ENCODE data around the gene MRPL22.
"Not testable (repeated sequence)": the region's sequence is repeated elsewhere in the genome, so short reads cannot be mapped to it uniquely, and the experiment has no call there.

MRPL22 gene

DNA sequence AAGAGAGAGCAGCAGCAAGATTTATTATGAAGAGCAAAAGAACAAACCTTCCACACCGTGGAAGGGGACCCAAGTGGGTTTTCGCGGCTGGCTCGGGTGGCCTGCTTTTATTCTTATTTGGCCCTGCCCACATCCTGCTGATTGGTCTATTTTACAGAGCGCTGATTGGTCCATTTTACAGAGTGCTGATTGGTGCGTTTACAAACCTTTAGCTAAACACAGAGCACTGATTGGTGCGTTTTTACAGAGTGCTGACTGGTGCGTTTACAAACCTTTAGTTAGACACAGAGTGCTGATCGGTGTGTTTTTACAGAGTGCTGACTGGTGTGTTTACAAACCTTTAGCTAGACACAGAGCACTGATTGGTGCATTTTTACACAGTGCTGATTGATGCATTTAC lies 35.2 kb downstream of the MRPL22 start:
- not testable (repeated sequence) for H2BK15ac ChIP-seq (ENCODE audit: low read depth, poor library complexity, severe bottlenecking); H4K8ac ChIP-seq (ENCODE audit: low read length); H2BK12ac ChIP-seq (ENCODE audit: low read length in 2 of 2); H2BK5ac ChIP-seq (ENCODE audit: low read depth, low read length, poor library complexity, severe bottlenecking); H3K18ac ChIP-seq (ENCODE audit: low read depth in 1 of 2, low read length in 2 of 2); H2BK120ac ChIP-seq (ENCODE audit: low read depth, low read length); H3K14ac ChIP-seq (ENCODE audit: low read length in 2 of 2); H3K9ac ChIP-seq (ENCODE audit: low read length); H3K23ac ChIP-seq (ENCODE audit: low read length in 2 of 2); DNase-seq; H3K4ac ChIP-seq (ENCODE audit: low read depth in 1 of 2, low read length in 2 of 2); H3K27ac ChIP-seq (ENCODE audit: low read length, poor library complexity, severe bottlenecking); H3K4me2 ChIP-seq (ENCODE audit: low read length, poor library complexity, severe bottlenecking); H3K36me3 ChIP-seq (ENCODE audit: control insufficient read depth in 1 of 2, insufficient read depth in 2 of 2, low read depth in 1 of 2, low read length in 2 of 2); H2AFZ ChIP-seq (ENCODE audit: low read depth, low read length); H3K27me3 ChIP-seq (ENCODE audit: control insufficient read depth in 1 of 2, insufficient read depth in 1 of 2, low read length in 2 of 2); H3K9me3 ChIP-seq (ENCODE audit: control insufficient read depth, low read length); H3K4me3 ChIP-seq (ENCODE audit: insufficient read depth in 1 of 2, low read depth in 1 of 2, low read length in 2 of 2); H3K4me1 ChIP-seq (ENCODE audit: control insufficient read depth, insufficient read depth, low read depth, low read length); H3K79me1 ChIP-seq (replicated peaks; ENCODE audit: low read length, poor library complexity, severe bottlenecking); H2AK5ac ChIP-seq (ENCODE audit: low read length, severe bottlenecking); H4K91ac ChIP-seq (ENCODE audit: low read length)
- WGBS, result 99% methylated on average over 9 of the region's 9 CpGs

DNA sequence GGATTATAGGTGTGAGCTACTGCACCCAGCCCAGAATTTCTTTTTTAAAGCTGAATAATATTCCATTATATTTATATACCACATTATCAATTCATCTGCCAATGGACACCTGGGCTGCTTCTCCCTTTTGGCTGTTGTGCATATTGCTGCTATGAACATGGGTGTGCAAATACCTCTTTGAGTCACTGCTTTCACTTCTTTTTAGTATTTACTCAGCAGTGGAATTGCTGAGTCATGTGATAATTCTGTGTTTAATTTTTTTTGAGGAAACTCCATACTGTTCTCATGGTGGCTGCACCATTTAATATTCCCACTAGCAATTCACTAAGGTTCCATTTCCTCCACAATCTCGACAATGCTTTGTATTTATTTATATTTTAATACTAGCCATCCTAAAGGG lies 36.5 kb downstream of the MRPL22 start:
- Histone ChIP-seq H3K4me3 (ENCODE audit: insufficient read depth in 1 of 2, low read depth in 1 of 2, low read length in 2 of 2) (no peak overlapping the region), H3K18ac (ENCODE audit: low read depth in 1 of 2, low read length in 2 of 2) (no peak overlapping the region), H3K4me1 (ENCODE audit: control insufficient read depth, insufficient read depth, low read depth, low read length) (no peaks in the 10 kb centered on the region), H2BK15ac (ENCODE audit: low read depth, poor library complexity, severe bottlenecking) (no peak overlapping the region), H2BK5ac (ENCODE audit: low read depth, low read length, poor library complexity, severe bottlenecking) (no peak overlapping the region), H3K14ac (ENCODE audit: low read length in 2 of 2) (no peak overlapping the region), H3K23ac (ENCODE audit: low read length in 2 of 2) (no peak overlapping the region), H3K27me3 (ENCODE audit: control insufficient read depth in 1 of 2, insufficient read depth in 1 of 2, low read length in 2 of 2) (no peaks in the 10 kb centered on the region), H2AFZ (ENCODE audit: low read depth, low read length) (no peak overlapping the region), H2AK5ac (ENCODE audit: low read length, severe bottlenecking) (no peak overlapping the region), H3K4ac (ENCODE audit: low read depth in 1 of 2, low read length in 2 of 2) (no peak overlapping the region), H2BK12ac (ENCODE audit: low read length in 2 of 2) (no peak overlapping the region), H3K79me1 (replicated peaks; ENCODE audit: low read length, poor library complexity, severe bottlenecking) (no peaks in the 10 kb centered on the region), H3K36me3 (ENCODE audit: control insufficient read depth in 1 of 2, insufficient read depth in 2 of 2, low read depth in 1 of 2, low read length in 2 of 2) (peaks cover 4 to 9% of the 10 kb centered on the region in 2 experiments), H3K9ac (ENCODE audit: low read length) (no peak overlapping the region), H3K4me2 (ENCODE audit: low read length, poor library complexity, severe bottlenecking) (no peak overlapping the region), H3K9me3 (ENCODE audit: control insufficient read depth, low read length) (no peaks in the 10 kb centered on the region), H4K91ac (ENCODE audit: low read length) (no peak overlapping the region), H3K27ac (ENCODE audit: low read length, poor library complexity, severe bottlenecking) (no peak overlapping the region), H4K8ac (ENCODE audit: low read length) (no peak overlapping the region), H2BK120ac (ENCODE audit: low read depth, low read length) (no peak overlapping the region)
- no peak for DNase-seq
- no CpG with 5 or more reads among the region's 1 CpG for WGBS

DNA sequence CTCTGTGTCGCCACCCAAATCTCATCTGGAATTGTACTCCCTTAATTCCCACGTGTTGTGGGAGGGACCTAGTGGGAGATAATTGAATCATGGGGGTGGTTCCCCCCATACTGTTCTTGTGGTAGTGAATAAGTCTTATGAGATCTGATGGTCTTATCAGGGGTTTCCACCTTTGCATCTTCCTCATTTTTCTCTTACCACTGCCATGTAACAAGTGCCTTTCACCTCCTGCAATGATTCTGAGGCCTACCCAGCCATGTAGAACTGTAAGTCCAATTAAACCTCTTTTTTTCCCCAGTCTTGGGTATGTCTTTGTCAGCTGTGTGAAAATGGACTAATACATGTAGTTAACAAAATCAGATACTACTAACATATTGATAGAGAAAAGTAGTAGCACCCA lies 37.4 kb downstream of the MRPL22 start:
- not testable (repeated sequence) for H2BK15ac ChIP-seq (ENCODE audit: low read depth, poor library complexity, severe bottlenecking); H3K18ac ChIP-seq (ENCODE audit: low read depth in 1 of 2, low read length in 2 of 2); H2AFZ ChIP-seq (ENCODE audit: low read depth, low read length); H2BK120ac ChIP-seq (ENCODE audit: low read depth, low read length); H3K4ac ChIP-seq (ENCODE audit: low read depth in 1 of 2, low read length in 2 of 2); H4K8ac ChIP-seq (ENCODE audit: low read length); H3K79me1 ChIP-seq (replicated peaks; ENCODE audit: low read length, poor library complexity, severe bottlenecking); H3K36me3 ChIP-seq (ENCODE audit: control insufficient read depth in 1 of 2, insufficient read depth in 2 of 2, low read depth in 1 of 2, low read length in 2 of 2); H4K91ac ChIP-seq (ENCODE audit: low read length); H3K9ac ChIP-seq (ENCODE audit: low read length); H3K4me1 ChIP-seq (ENCODE audit: control insufficient read depth, insufficient read depth, low read depth, low read length); H3K4me2 ChIP-seq (ENCODE audit: low read length, poor library complexity, severe bottlenecking); H2BK12ac ChIP-seq (ENCODE audit: low read length in 2 of 2); H3K9me3 ChIP-seq (ENCODE audit: control insufficient read depth, low read length); H2BK5ac ChIP-seq (ENCODE audit: low read depth, low read length, poor library complexity, severe bottlenecking); H2AK5ac ChIP-seq (ENCODE audit: low read length, severe bottlenecking); H3K27ac ChIP-seq (ENCODE audit: low read length, poor library complexity, severe bottlenecking); H3K14ac ChIP-seq (ENCODE audit: low read length in 2 of 2); H3K4me3 ChIP-seq (ENCODE audit: insufficient read depth in 1 of 2, low read depth in 1 of 2, low read length in 2 of 2); H3K27me3 ChIP-seq (ENCODE audit: control insufficient read depth in 1 of 2, insufficient read depth in 1 of 2, low read length in 2 of 2); H3K23ac ChIP-seq (ENCODE audit: low read length in 2 of 2); DNase-seq
- 100% methylated on average over 2 of the region's 2 CpGs for WGBS

DNA sequence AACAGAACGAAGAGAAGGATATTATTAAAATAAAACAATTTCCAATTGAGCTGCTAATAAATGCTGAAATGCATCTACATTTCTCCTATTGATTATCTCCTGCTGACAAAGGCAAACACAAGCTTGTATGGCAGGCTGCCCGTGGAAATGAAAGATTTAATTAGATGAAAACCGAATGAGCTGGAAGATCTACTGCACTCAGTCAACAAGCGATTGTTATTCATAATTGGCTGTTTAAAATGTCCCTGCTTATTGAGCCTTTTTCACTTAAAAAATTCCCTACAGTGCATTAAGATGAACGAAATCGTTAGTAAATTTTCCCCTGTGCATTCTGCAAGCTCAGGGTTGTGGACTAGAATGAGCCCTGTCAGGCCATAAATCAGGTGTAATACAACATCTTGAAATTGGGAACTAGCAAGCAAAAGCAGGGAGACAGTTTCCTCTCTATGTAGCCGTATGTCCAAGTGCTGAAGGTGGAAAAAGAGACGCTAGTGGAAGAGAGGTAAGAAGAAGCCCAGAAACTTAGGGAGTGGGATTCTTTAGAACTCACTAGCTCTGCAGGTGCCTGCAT lies 44.2 kb downstream of the MRPL22 start:
- Histone ChIP-seq H2BK12ac (ENCODE audit: low read length in 2 of 2) (no peak overlapping the region), H2BK15ac (ENCODE audit: low read depth, poor library complexity, severe bottlenecking) (no peak overlapping the region), H3K4me3 (ENCODE audit: insufficient read depth in 1 of 2, low read depth in 1 of 2, low read length in 2 of 2) (no peak overlapping the region), H2AFZ (ENCODE audit: low read depth, low read length) (no peak overlapping the region), H3K27ac (ENCODE audit: low read length, poor library complexity, severe bottlenecking) (no peak overlapping the region), H3K18ac (ENCODE audit: low read depth in 1 of 2, low read length in 2 of 2) (no peak overlapping the region), H3K27me3 (ENCODE audit: control insufficient read depth in 1 of 2, insufficient read depth in 1 of 2, low read length in 2 of 2) (peaks cover 0 to 6% of the 10 kb centered on the region in 2 experiments), H2BK5ac (ENCODE audit: low read depth, low read length, poor library complexity, severe bottlenecking) (no peak overlapping the region), H4K91ac (ENCODE audit: low read length) (no peak overlapping the region), H3K9me3 (ENCODE audit: control insufficient read depth, low read length) (no peaks in the 10 kb centered on the region), H3K4me1 (ENCODE audit: control insufficient read depth, insufficient read depth, low read depth, low read length) (no peaks in the 10 kb centered on the region), H4K8ac (ENCODE audit: low read length) (no peak overlapping the region), H3K14ac (ENCODE audit: low read length in 2 of 2) (no peak overlapping the region), H3K23ac (ENCODE audit: low read length in 2 of 2) (no peak overlapping the region), H3K4me2 (ENCODE audit: low read length, poor library complexity, severe bottlenecking) (no peak overlapping the region), H3K36me3 (ENCODE audit: control insufficient read depth in 1 of 2, insufficient read depth in 2 of 2, low read depth in 1 of 2, low read length in 2 of 2) (no peaks in the 10 kb centered on the region), H2BK120ac (ENCODE audit: low read depth, low read length) (no peak overlapping the region), H3K79me1 (replicated peaks; ENCODE audit: low read length, poor library complexity, severe bottlenecking) (no peaks in the 10 kb centered on the region), H2AK5ac (ENCODE audit: low read length, severe bottlenecking) (no peak overlapping the region), H3K4ac (ENCODE audit: low read depth in 1 of 2, low read length in 2 of 2) (no peak overlapping the region), H3K9ac (ENCODE audit: low read length) (no peak overlapping the region)
- 83% methylated on average over 7 of the region's 8 CpGs for WGBS
- DNase-seq, result no peak

Measured in mesenchymal stem cell (in vitro differentiated cells and primary cell).